ENCODE results near the gene SRD5A1.

Gene SRD5A1

DNA sequence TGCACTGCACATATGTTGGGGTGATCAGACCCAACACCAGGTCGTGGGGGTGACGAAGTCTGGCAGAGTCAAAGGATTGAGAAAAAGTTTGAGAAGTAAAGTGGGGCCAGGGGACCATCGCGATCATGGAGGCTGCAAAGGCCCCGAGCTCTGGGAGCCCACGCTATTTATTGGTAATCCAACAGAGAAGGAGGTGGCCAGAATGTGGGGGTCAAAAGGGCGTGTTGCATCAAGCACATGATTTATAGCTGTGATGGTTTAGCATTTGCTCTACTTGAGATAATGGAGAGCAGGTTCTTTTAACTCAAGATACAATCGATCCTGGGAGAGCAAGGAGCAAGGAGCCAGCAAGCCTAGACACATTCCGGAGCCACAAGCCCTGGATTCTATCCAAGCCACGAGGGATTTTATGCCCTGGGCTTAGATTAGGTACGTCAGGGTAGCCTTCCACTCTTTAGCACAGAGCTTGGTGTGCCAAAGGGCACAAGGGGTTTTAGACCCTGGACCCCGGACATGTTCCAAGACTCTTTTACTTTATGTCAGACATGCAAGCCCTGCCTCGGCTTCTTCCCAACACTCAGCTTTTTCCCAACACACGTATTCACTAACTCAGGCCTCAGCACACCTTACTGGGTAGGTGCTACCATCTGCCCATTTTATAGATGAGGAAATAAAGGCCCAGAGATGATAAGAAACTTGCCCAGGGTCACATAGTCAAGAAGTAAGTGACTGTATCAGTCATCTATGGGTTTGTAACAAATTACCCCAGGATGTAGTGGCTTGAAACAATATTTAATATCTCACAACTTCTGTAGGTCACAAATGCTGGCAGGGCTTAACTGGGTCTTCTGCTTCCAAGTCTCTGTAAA, 39.9 kb upstream of the SRD5A1 start:
- no peaks in the 10 kb centered on the region for H3K36me3 ChIP-seq (ENCODE audit: insufficient read depth, low read length)
- H3K4me3 ChIP-seq (ENCODE audit: low read depth, low read length) = no peak overlapping the region
- H2AFZ ChIP-seq (ENCODE audit: low read length, unreplicated experiment) = no peak overlapping the region
- H3K27me3 ChIP-seq (ENCODE audit: insufficient read depth, low read length) = no peaks in the 10 kb centered on the region
- peaks cover 3% of the 10 kb centered on the region for H3K4me1 ChIP-seq (ENCODE audit: control insufficient read depth, insufficient read depth, low read length, unreplicated experiment)
- no peak overlapping the region for H3K27ac ChIP-seq (ENCODE audit: low read depth, low read length)
- no peaks in the 10 kb centered on the region for H3K79me2 ChIP-seq (ENCODE audit: control insufficient read depth, insufficient read depth, low read length, unreplicated experiment)

DNA sequence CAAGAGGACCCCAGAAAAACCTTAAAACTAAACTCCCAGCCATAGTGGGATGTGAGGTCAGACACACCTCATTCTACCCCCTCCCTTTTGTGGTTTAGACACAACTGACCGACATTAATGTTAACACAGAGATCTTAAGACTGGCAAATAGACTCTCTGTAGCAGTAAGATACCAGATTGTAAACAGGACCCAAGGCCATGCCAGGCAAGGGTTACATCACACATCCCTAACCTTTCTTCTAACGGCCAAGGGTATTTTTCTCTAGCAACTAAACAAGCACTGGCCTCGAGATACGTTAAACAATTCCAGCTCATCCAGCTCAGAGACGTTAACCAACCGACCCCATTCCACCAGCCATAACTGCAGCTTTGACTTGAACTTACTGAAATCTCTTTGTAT, 39.2 kb upstream of the SRD5A1 start:
- no peak overlapping the region for H3K4me3 ChIP-seq (ENCODE audit: low read depth, low read length)
- H3K4me1 ChIP-seq (ENCODE audit: control insufficient read depth, insufficient read depth, low read length, unreplicated experiment) = peaks cover 3% of the 10 kb centered on the region
- no peak overlapping the region for H3K27ac ChIP-seq (ENCODE audit: low read depth, low read length)
- no peaks in the 10 kb centered on the region for H3K36me3 ChIP-seq (ENCODE audit: insufficient read depth, low read length)
- H2AFZ ChIP-seq (ENCODE audit: low read length, unreplicated experiment) = no peak overlapping the region
- H3K79me2 ChIP-seq (ENCODE audit: control insufficient read depth, insufficient read depth, low read length, unreplicated experiment) = no peaks in the 10 kb centered on the region
- H3K27me3 ChIP-seq (ENCODE audit: insufficient read depth, low read length) = no peaks in the 10 kb centered on the region

DNA sequence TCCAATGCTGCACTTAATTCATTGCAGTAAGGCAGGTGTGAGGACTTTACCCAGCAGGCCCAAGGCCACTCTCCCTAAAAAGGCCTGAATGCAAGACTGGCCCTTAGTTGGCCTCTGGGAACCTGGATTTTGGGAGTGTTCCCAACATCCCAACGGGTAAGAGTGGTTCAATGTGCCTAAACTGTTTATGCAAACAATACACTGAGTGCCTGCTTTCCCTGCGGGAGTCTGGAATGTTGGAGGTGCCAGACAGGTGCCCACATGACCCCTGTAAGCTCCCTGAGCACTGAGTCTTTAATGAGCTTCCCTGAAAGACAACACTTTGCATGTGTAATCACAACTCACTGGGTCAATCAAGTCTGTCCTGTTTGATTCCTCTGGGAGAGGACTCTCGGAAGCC, 37.8 kb upstream of the SRD5A1 start:
- no peaks in the 10 kb centered on the region for H3K27me3 ChIP-seq (ENCODE audit: insufficient read depth, low read length)
- peaks cover 3% of the 10 kb centered on the region for H3K4me1 ChIP-seq (ENCODE audit: control insufficient read depth, insufficient read depth, low read length, unreplicated experiment)
- no peak overlapping the region for H3K27ac ChIP-seq (ENCODE audit: low read depth, low read length)
- H3K4me3 ChIP-seq (ENCODE audit: low read depth, low read length) = no peak overlapping the region
- peaks cover 5% of the 10 kb centered on the region; the same call in 1 of the 2 replicates for H3K36me3 ChIP-seq (ENCODE audit: insufficient read depth, low read length)
- H2AFZ ChIP-seq (ENCODE audit: low read length, unreplicated experiment) = no peak overlapping the region
- H3K79me2 ChIP-seq (ENCODE audit: control insufficient read depth, insufficient read depth, low read length, unreplicated experiment) = no peaks in the 10 kb centered on the region

DNA sequence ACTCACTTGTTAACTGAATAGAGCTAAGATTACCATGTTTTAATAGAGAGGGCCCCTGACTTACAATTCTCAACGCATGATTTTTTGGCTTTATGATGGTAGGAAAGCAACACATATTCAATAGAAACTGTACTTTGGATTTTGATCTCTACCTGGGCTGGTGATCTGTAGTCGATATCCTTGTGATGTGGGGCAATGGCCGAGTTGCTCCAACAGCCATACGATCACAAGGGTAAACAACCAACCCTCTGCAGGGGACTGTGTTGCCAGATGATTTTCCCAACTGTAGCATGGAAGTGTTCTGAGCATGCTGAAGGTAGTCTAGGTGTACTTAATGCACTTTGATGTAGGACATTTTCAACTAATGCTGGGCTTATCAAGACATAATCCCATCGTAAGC, 36.9 kb upstream of the SRD5A1 start:
- H3K27me3 ChIP-seq (ENCODE audit: insufficient read depth, low read length) = no peaks in the 10 kb centered on the region
- peaks cover 3% of the 10 kb centered on the region for H3K4me1 ChIP-seq (ENCODE audit: control insufficient read depth, insufficient read depth, low read length, unreplicated experiment)
- H2AFZ ChIP-seq (ENCODE audit: low read length, unreplicated experiment) = no peak overlapping the region
- H3K27ac ChIP-seq (ENCODE audit: low read depth, low read length) = no peak overlapping the region
- H3K36me3 ChIP-seq (ENCODE audit: insufficient read depth, low read length) = peaks cover 10% of the 10 kb centered on the region; the same call in 1 of the 2 replicates
- H3K4me3 ChIP-seq (ENCODE audit: low read depth, low read length) = no peak overlapping the region
- no peaks in the 10 kb centered on the region for H3K79me2 ChIP-seq (ENCODE audit: control insufficient read depth, insufficient read depth, low read length, unreplicated experiment)

DNA sequence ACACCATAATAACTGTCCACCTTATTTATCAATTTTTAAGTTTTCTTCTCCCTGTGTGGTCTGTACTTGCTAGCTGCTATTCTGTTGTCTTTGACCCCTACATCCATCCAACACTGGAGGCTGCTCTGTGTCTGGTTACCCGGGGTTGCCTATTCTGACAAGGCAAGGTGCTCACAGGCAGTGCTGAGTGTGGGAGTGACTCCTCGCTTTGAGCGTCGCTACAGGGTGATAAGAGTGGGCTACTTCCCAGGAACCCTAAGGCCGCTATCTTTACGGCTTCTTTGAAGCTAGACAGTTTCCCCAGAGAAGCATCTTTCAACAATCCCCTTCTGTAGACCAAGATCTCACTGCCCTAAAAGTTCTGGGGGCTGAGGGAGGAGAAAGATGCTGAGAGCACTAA, 35.7 kb upstream of the SRD5A1 start:
- H2AFZ ChIP-seq (ENCODE audit: low read length, unreplicated experiment) = no peak overlapping the region

DNA sequence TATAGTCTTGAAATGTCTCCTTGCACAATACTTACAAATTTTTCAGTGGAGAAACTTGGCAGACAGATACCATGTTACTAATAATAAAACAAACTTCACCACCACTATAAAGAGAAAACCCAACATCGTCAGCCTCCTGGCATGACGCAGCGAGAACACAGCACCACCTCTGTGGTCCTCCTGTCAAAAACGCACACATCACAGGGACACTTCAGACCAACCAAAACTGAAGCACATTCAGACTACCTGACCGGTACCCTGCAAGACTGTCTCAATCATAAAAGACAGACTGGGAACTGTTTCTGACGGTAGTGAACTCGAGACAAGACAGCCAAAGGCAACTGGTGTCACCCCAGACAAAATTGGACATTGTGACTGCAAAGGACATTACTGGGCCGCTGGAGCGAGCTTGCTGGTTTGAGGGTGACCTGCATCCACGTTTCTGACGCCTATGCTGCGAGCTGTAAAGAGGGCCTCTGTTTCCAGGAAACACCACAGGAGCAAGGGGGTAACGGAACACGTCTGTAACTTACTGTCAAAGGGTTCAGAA, 34.8 kb upstream of the SRD5A1 start:
- Histone ChIP-seq H3K27me3 (ENCODE audit: insufficient read depth, low read length) (no peaks in the 10 kb centered on the region), H3K36me3 (ENCODE audit: insufficient read depth, low read length) (peaks cover 24% of the 10 kb centered on the region), H3K27ac (ENCODE audit: low read depth, low read length) (no peak overlapping the region), H2AFZ (ENCODE audit: low read length, unreplicated experiment) (no peak overlapping the region), H3K79me2 (ENCODE audit: control insufficient read depth, insufficient read depth, low read length, unreplicated experiment) (no peaks in the 10 kb centered on the region), H3K4me1 (ENCODE audit: control insufficient read depth, insufficient read depth, low read length, unreplicated experiment) (no peaks in the 10 kb centered on the region), H3K4me3 (ENCODE audit: low read depth, low read length) (no peak overlapping the region)

More for the DNA sequence above, 35.7 kb upstream of the SRD5A1 start:
- H3K79me2 ChIP-seq (ENCODE audit: control insufficient read depth, insufficient read depth, low read length, unreplicated experiment) = no peaks in the 10 kb centered on the region
- H3K4me1 ChIP-seq (ENCODE audit: control insufficient read depth, insufficient read depth, low read length, unreplicated experiment) = peaks cover 3% of the 10 kb centered on the region
- H3K27ac ChIP-seq (ENCODE audit: low read depth, low read length) = no peak overlapping the region
- H3K4me3 ChIP-seq (ENCODE audit: low read depth, low read length) = no peak overlapping the region
- peaks cover 18% of the 10 kb centered on the region for H3K36me3 ChIP-seq (ENCODE audit: insufficient read depth, low read length)
- no peaks in the 10 kb centered on the region for H3K27me3 ChIP-seq (ENCODE audit: insufficient read depth, low read length)

DNA sequence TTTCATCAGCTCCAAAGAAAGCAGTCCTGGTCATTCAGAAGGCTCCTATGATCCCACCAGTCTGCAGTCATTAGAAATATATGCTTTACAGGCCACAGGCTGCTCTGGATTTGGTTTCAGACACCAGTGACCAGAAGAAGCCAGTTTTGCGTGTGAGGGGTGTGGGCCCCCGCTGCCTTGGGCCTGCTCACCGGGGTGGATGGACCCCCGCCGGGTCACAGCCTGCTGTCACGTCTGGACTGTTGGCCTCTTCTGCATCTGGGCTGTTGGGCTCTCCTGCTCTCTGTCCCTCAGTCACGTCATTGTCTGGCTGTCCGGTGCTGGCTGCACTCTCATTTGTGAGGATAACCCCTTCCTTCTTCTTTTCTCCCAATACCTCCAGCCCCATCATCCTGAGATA, 33.5 kb upstream of the SRD5A1 start:
- H3K4me1 ChIP-seq (ENCODE audit: control insufficient read depth, insufficient read depth, low read length, unreplicated experiment) = no peaks in the 10 kb centered on the region
- H3K27ac ChIP-seq (ENCODE audit: low read depth, low read length) = no peak overlapping the region
- H3K79me2 ChIP-seq (ENCODE audit: control insufficient read depth, insufficient read depth, low read length, unreplicated experiment) = no peaks in the 10 kb centered on the region
- H3K27me3 ChIP-seq (ENCODE audit: insufficient read depth, low read length) = no peaks in the 10 kb centered on the region
- H3K4me3 ChIP-seq (ENCODE audit: low read depth, low read length) = no peak overlapping the region
- H3K36me3 ChIP-seq (ENCODE audit: insufficient read depth, low read length) = peaks cover 35% of the 10 kb centered on the region
- no peak overlapping the region for H2AFZ ChIP-seq (ENCODE audit: low read length, unreplicated experiment)

DNA sequence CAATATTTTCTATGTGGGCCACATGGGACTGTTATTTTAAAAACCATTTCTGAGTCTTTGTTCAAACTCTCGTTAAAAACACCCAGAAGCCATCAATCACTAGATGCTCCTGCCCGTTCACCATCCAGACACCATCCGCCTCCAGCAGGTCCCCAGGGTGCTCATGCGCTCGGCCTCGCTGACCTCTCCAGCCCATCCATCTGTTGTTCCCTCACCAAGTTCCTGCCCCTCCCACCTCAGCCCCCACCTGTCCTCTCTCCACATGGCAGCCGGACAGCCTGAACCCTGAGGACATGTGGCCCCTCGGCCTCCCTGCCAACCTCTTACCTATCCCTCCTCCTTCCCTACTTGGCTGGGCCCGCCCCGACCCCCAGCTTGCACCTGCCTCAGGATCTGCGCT, 32.0 kb upstream of the SRD5A1 start:
- Histone ChIP-seq H3K4me1 (ENCODE audit: control insufficient read depth, insufficient read depth, low read length, unreplicated experiment) (no peaks in the 10 kb centered on the region), H3K4me3 (ENCODE audit: low read depth, low read length) (no peak overlapping the region), H3K27ac (ENCODE audit: low read depth, low read length) (no peak overlapping the region), H3K79me2 (ENCODE audit: control insufficient read depth, insufficient read depth, low read length, unreplicated experiment) (no peaks in the 10 kb centered on the region), H3K27me3 (ENCODE audit: insufficient read depth, low read length) (no peaks in the 10 kb centered on the region), H2AFZ (ENCODE audit: low read length, unreplicated experiment) (no peak overlapping the region), H3K36me3 (ENCODE audit: insufficient read depth, low read length) (peaks cover 35% of the 10 kb centered on the region)

DNA sequence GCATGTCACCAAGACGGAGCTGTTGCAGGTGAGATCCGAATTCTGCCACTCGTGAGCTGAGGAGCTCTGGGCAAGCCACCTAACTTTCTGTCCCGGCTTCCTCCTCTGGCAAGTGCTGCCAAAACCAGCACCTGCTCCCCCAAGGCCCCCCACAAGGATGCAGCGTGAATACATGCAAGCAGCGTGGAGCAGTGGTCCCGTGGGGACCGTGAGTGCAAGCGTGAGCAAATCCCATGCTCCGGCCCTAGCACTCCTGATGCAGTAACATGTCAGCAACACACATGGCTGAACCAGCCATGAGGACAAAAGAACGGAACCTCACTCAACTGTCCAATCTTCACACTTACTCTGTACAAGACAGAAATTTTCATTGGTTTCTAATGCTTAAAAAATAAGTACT, 31.4 kb upstream of the SRD5A1 start:
- Histone ChIP-seq H3K4me3 (ENCODE audit: low read depth, low read length) (no peak overlapping the region), H3K4me1 (ENCODE audit: control insufficient read depth, insufficient read depth, low read length, unreplicated experiment) (no peaks in the 10 kb centered on the region), H3K27ac (ENCODE audit: low read depth, low read length) (no peak overlapping the region), H3K36me3 (ENCODE audit: insufficient read depth, low read length) (peaks cover 35% of the 10 kb centered on the region), H3K27me3 (ENCODE audit: insufficient read depth, low read length) (no peaks in the 10 kb centered on the region), H3K79me2 (ENCODE audit: control insufficient read depth, insufficient read depth, low read length, unreplicated experiment) (no peaks in the 10 kb centered on the region), H2AFZ (ENCODE audit: low read length, unreplicated experiment) (no peak overlapping the region)

DNA sequence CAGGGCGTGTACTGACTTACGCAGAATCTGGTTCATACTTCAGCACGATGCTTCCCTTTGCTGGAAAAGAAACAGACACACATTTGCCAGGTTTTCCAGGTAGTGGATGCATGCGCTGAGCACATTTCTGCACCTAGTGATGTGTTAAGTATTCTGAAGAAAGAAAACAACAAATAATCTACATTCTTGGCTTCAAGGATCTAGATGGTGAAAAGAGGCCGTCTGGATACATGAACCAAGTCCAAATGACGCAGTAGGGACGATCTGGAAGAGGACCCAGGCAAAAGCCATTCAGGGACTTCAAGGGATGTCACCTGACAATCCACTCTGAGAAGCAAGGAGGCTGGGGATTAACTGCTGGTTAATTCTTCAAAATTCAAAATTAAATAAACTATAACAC, 30.8 kb upstream of the SRD5A1 start:
- Histone ChIP-seq H2AFZ (ENCODE audit: low read length, unreplicated experiment) (no peak overlapping the region), H3K4me1 (ENCODE audit: control insufficient read depth, insufficient read depth, low read length, unreplicated experiment) (no peaks in the 10 kb centered on the region), H3K4me3 (ENCODE audit: low read depth, low read length) (no peak overlapping the region), H3K27ac (ENCODE audit: low read depth, low read length) (no peak overlapping the region), H3K79me2 (ENCODE audit: control insufficient read depth, insufficient read depth, low read length, unreplicated experiment) (no peaks in the 10 kb centered on the region), H3K36me3 (ENCODE audit: insufficient read depth, low read length) (peaks cover 39% of the 10 kb centered on the region), H3K27me3 (ENCODE audit: insufficient read depth, low read length) (no peaks in the 10 kb centered on the region)

DNA sequence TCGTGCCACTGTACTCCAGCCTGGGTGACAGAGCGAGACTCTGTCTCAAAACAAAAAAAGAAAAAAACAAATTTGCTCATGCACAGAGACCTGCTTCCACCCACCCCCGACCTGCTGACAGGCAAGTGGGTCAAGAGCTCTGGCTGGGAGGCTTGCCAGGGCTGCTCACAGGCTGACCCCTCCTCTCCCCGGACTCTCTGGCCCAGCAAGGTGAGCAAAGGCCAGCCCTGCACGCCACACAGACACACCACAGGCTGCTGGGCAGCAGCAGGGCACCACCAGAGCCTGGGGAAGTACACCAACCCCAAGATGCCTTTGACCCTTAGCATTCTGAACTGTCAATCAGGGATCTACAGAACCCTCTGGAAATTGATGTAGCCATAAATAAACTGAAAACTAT, 29.6 kb upstream of the SRD5A1 start:
- no peak overlapping the region for H3K4me3 ChIP-seq (ENCODE audit: low read depth, low read length)
- no peak overlapping the region for H3K27ac ChIP-seq (ENCODE audit: low read depth, low read length)
- H3K27me3 ChIP-seq (ENCODE audit: insufficient read depth, low read length) = no peaks in the 10 kb centered on the region
- no peaks in the 10 kb centered on the region for H3K4me1 ChIP-seq (ENCODE audit: control insufficient read depth, insufficient read depth, low read length, unreplicated experiment)
- peaks cover 49% of the 10 kb centered on the region for H3K36me3 ChIP-seq (ENCODE audit: insufficient read depth, low read length)
- H3K79me2 ChIP-seq (ENCODE audit: control insufficient read depth, insufficient read depth, low read length, unreplicated experiment) = no peaks in the 10 kb centered on the region
- no peak overlapping the region for H2AFZ ChIP-seq (ENCODE audit: low read length, unreplicated experiment)

Data from ACC112 (cell line).